ENCODE data around the gene CRTAC1. TPM values are rescaled to one million over a fixed set of nuclear protein-coding genes. Genes with fewer than 3 reads are reported as not detected.
A peak's percentile ranks its signal among the peaks of the same experiment; 100 is the strongest.

CRTAC1 gene
- polyA plus RNA-seq, 2 of the 4 experiments (the other 2 are of a cell fraction) = 0.32 to 0.39 TPM

- TF ChIP-seq RAD21 (conservative IDR thresholded peaks at IDR 0.05 in 1 of 2, IDR thresholded peaks at IDR 0.05 in 1 of 2) (peak in 1 of 2 experiments; percentile 27; a peak in 1 of 5 replicates), NPAS2 (CRISPR knock-in tag; IDR thresholded peaks at IDR 0.05; ENCODE audit: borderline replicate concordance) (no peak), ELK1 (IDR thresholded peaks at IDR 0.05; ENCODE audit: low read depth, low read length) (no peak)
Measured at GRCh38 chr10:97943294-97943693, 87.1 kb downstream of the CRTAC1 start (continued).

GRCh38 chr10:97940534-97940933, 89.9 kb downstream of the CRTAC1 start:
- H3K27ac ChIP-seq = no peak overlapping the region
- H3K4me2 ChIP-seq = no peak overlapping the region
- WGBS (ENCODE audit: missing lambda C conversion rate) = 11% methylated on average over 6 of the region's 6 CpGs
- no peak for DNase-seq (ENCODE audit: low read depth in 1 of 2, low spot score in 1 of 2)
- no peak for FAIRE-seq
- no peaks in the 10 kb centered on the region for H3K4me1 ChIP-seq
- TF ChIP-seq HEYL (CRISPR knock-in tag; IDR thresholded peaks at IDR 0.05) (no peak), MAZ (IDR thresholded peaks at IDR 0.05; ENCODE audit: borderline replicate concordance, low read depth, low read length) (no peak), ESRRA (IDR thresholded peaks at IDR 0.05; ENCODE audit: borderline replicate concordance, low read length) (no peak), FOSB (CRISPR knock-in tag; IDR thresholded peaks at IDR 0.05) (no peak), CHD2 (IDR thresholded peaks at IDR 0.05; ENCODE audit: low read length, partially characterized antibody) (no peak), HOXA7 (CRISPR knock-in tag; IDR thresholded peaks at IDR 0.05) (no peak), CBX8 (IDR thresholded peaks at IDR 0.05) (no peak), SMC3 (IDR thresholded peaks at IDR 0.05) (no peak), POLR2A (IDR thresholded peaks at IDR 0.05; ENCODE audit: low read length) (no peak), HMGXB4 (CRISPR knock-in tag; IDR thresholded peaks at IDR 0.05; ENCODE audit: borderline replicate concordance) (no peak), EHMT2 (IDR thresholded peaks at IDR 0.05; ENCODE audit: low read depth) (no peak), RFX5 (IDR thresholded peaks at IDR 0.05) (no peak), JUNB (IDR thresholded peaks at IDR 0.05) (no peak), BHLHE40 (IDR thresholded peaks at IDR 0.05; ENCODE audit: low read depth, low read length) (no peak), CEBPB (IDR thresholded peaks at IDR 0.05) (no peak), POLR2AphosphoS2 (conservative IDR thresholded peaks at IDR 0.05; ENCODE audit: low read length) (no peak)
- CTCF ChIA-PET = interaction anchor here (1.2 kb wide), 1 partner anchor 14 kb away, joined by 3 read pairs; no protein-coding TSS in a partner anchor
- no peak for ATAC-seq
- POLR2A ChIA-PET = no interaction called here
- H3K9me3 ChIP-seq = peaks cover 15% of the 10 kb centered on the region; the same call in 2 of the 3 replicates
- no peak overlapping the region for H3K4me3 ChIP-seq

- WGBS (ENCODE audit: missing lambda C conversion rate) = 34% methylated on average over 5 of the region's 5 CpGs
- H3K9me3 ChIP-seq = peaks cover 6% of the 10 kb centered on the region; the same call in 2 of the 3 replicates
- DNase-seq (ENCODE audit: low read depth in 1 of 2, low spot score in 1 of 2) = no peak
- ATAC-seq = no peak; a peak in 1 of 6 replicates
- no peak overlapping the region for H3K27ac ChIP-seq
- CTCF ChIA-PET = interaction anchor here (1.0 to 1.2 kb wide), 2 partner anchors 15 to 102 kb away, joined by 3 read pairs; no protein-coding TSS in a partner anchor
- H3K4me1 ChIP-seq = no peaks in the 10 kb centered on the region
- no peak for TF ChIP-seq EP300 (IDR thresholded peaks at IDR 0.05)
- TF ChIP-seq EHMT2 (IDR thresholded peaks at IDR 0.05; ENCODE audit: low read depth) = no peak
- no peak for TF ChIP-seq RFX5 (IDR thresholded peaks at IDR 0.05)
- no peak for TF ChIP-seq RNF2 (IDR thresholded peaks at IDR 0.05; ENCODE audit: borderline replicate concordance, low read depth)
- no peak for TF ChIP-seq POLR2A (IDR thresholded peaks at IDR 0.05; ENCODE audit: low read length)
- no peak for TF ChIP-seq HDAC2 (IDR thresholded peaks at IDR 0.05)
- no peak for TF ChIP-seq CBX2 (IDR thresholded peaks at IDR 0.05; ENCODE audit: borderline replicate concordance, low read depth)
- no peak for TF ChIP-seq TP53 (CRISPR knock-in tag; IDR thresholded peaks at IDR 0.05)
- TF ChIP-seq BHLHE40 (IDR thresholded peaks at IDR 0.05; ENCODE audit: low read depth, low read length) = no peak
- no peak for TF ChIP-seq SMC3 (IDR thresholded peaks at IDR 0.05)
- TF ChIP-seq NR3C1 (IDR thresholded peaks at IDR 0.05) = no peak
- no peak overlapping the region for H3K4me2 ChIP-seq
- no peak for FAIRE-seq
- POLR2A ChIA-PET = no interaction called here
- no peak overlapping the region for H3K4me3 ChIP-seq
Measured at GRCh38 chr10:97939446-97939990, 90.9 kb downstream of the CRTAC1 start.

Data from A549 (cell line).